Measurements from ENCODE around the gene S100A6.

The S100A6 gene

GRCh38 chr1:153546796-153547559, 11.2 kb upstream of the S100A6 start:
- Histone ChIP-seq H3K9me3 (ENCODE audit: insufficient read depth, low read length, severe bottlenecking) (no peaks in the 10 kb centered on the region), H4K20me1 (ENCODE audit: insufficient read depth, low read length) (no peaks in the 10 kb centered on the region), H3K27me3 (ENCODE audit: insufficient read depth, low read length, poor library complexity) (no peaks in the 10 kb centered on the region), H3K36me3 (ENCODE audit: insufficient read depth, low read length) (no peaks in the 10 kb centered on the region), H3K4me2 (ENCODE audit: insufficient read depth, low read length) (no peak overlapping the region), H3K79me2 (ENCODE audit: insufficient read depth, low read length) (no peaks in the 10 kb centered on the region), H2AFZ (ENCODE audit: low read depth, low read length) (no peak overlapping the region), H3K4me1 (ENCODE audit: insufficient read depth, low read length) (peaks cover 47% of the 10 kb centered on the region), H3K27ac (ENCODE audit: low read length) (no peak overlapping the region), H3K9ac (ENCODE audit: low read depth, low read length) (no peak overlapping the region), H3K4me3 (ENCODE audit: low read depth in 1 of 2, low read length in 2 of 2) (no peak overlapping the region)
- DNase-seq: no peak
- no peak for ATAC-seq (ENCODE audit: insufficient read depth, low read depth)
- TF ChIP-seq CTCF (IDR thresholded peaks at IDR 0.05; ENCODE audit: borderline replicate concordance, extremely low read depth, low read length, poor library complexity, severe bottlenecking) (no peak), EZH2 (IDR thresholded peaks at IDR 0.05; ENCODE audit: borderline replicate concordance, low read depth, low read length, severe bottlenecking) (no peak)

- no peaks in the 10 kb centered on the region for H3K9me3 ChIP-seq (ENCODE audit: insufficient read depth, low read length, severe bottlenecking)
- H3K4me3 ChIP-seq (ENCODE audit: low read depth in 1 of 2, low read length in 2 of 2): no peak overlapping the region
- H3K4me2 ChIP-seq (ENCODE audit: insufficient read depth, low read length): no peak overlapping the region
- no peaks in the 10 kb centered on the region for H4K20me1 ChIP-seq (ENCODE audit: insufficient read depth, low read length)
- no peak for TF ChIP-seq EZH2 (IDR thresholded peaks at IDR 0.05; ENCODE audit: borderline replicate concordance, low read depth, low read length, severe bottlenecking)
- H3K36me3 ChIP-seq (ENCODE audit: insufficient read depth, low read length): no peaks in the 10 kb centered on the region
- H3K27ac ChIP-seq (ENCODE audit: low read length): no peak overlapping the region; the same call in 1 of the 2 replicates
- no peaks in the 10 kb centered on the region for H3K27me3 ChIP-seq (ENCODE audit: insufficient read depth, low read length, poor library complexity)
- DNase-seq (no peak), ATAC-seq (ENCODE audit: insufficient read depth, low read depth) (no peak)
- no peak overlapping the region for H2AFZ ChIP-seq (ENCODE audit: low read depth, low read length)
- H3K9ac ChIP-seq (ENCODE audit: low read depth, low read length): no peak overlapping the region
- no peaks in the 10 kb centered on the region for H3K79me2 ChIP-seq (ENCODE audit: insufficient read depth, low read length)
- peaks cover 53% of the 10 kb centered on the region for H3K4me1 ChIP-seq (ENCODE audit: insufficient read depth, low read length)
These were observed 10.6 kb upstream of the S100A6 start for GRCh38 chr1:153546371-153546770.

- TF ChIP-seq EZH2 (IDR thresholded peaks at IDR 0.05; ENCODE audit: borderline replicate concordance, low read depth, low read length, severe bottlenecking) (no peak), CTCF (IDR thresholded peaks at IDR 0.05; ENCODE audit: borderline replicate concordance, extremely low read depth, low read length, poor library complexity, severe bottlenecking) (no peak)
- H3K27me3 ChIP-seq (ENCODE audit: insufficient read depth, low read length, poor library complexity): no peaks in the 10 kb centered on the region
- peak within 1 kb of the TSS; percentile 49 for H3K4me2 ChIP-seq (ENCODE audit: insufficient read depth, low read length)
- H3K79me2 ChIP-seq (ENCODE audit: insufficient read depth, low read length): no peaks in the 10 kb centered on the region
- H3K27ac ChIP-seq (ENCODE audit: low read length): peak within 1 kb of the TSS; percentile 62
- no peaks in the 10 kb centered on the region for H4K20me1 ChIP-seq (ENCODE audit: insufficient read depth, low read length)
- H2AFZ ChIP-seq (ENCODE audit: low read depth, low read length): peak within 1 kb of the TSS; percentile 77
- peak; percentile 80 for ATAC-seq (ENCODE audit: insufficient read depth, low read depth)
- no peaks in the 10 kb centered on the region for H3K36me3 ChIP-seq (ENCODE audit: insufficient read depth, low read length)
- H3K4me1 ChIP-seq (ENCODE audit: insufficient read depth, low read length): peaks cover 63% of the 10 kb centered on the region
- H3K9ac ChIP-seq (ENCODE audit: low read depth, low read length): peak within 1 kb of the TSS; percentile 51
- DNase-seq: peak; percentile 97
- no peaks in the 10 kb centered on the region for H3K9me3 ChIP-seq (ENCODE audit: insufficient read depth, low read length, severe bottlenecking)
- H3K4me3 ChIP-seq (ENCODE audit: low read depth in 1 of 2, low read length in 2 of 2): peak within 1 kb of the TSS in 1 of 2 experiments; percentile 21; a peak in 1 of 4 replicates
These were observed 9.6 kb upstream of the S100A6 start, which contains the start of gene S100A4 for GRCh38 chr1:153545067-153546055. Gene S100A4, minus strand, starts transcription at chr1:153545806. Its CDS starts 1,012 bp downstream, at chr1:153544794.

Measured in DND-41 (cell line).